GM19372 (cell line): ENCODE data around the gene MAGI3.

Experiments used
- ATAC-seq: cut with Tn5 transposase; IDR thresholded peaks from one replicate; pipeline ENCODE4 v1.9.1; 2021; ENCODE audit warnings: mild to moderate bottlenecking, low read depth, moderate library complexity; ENCODE audit not compliant: unreplicated experiment

Gene MAGI3

DNA sequence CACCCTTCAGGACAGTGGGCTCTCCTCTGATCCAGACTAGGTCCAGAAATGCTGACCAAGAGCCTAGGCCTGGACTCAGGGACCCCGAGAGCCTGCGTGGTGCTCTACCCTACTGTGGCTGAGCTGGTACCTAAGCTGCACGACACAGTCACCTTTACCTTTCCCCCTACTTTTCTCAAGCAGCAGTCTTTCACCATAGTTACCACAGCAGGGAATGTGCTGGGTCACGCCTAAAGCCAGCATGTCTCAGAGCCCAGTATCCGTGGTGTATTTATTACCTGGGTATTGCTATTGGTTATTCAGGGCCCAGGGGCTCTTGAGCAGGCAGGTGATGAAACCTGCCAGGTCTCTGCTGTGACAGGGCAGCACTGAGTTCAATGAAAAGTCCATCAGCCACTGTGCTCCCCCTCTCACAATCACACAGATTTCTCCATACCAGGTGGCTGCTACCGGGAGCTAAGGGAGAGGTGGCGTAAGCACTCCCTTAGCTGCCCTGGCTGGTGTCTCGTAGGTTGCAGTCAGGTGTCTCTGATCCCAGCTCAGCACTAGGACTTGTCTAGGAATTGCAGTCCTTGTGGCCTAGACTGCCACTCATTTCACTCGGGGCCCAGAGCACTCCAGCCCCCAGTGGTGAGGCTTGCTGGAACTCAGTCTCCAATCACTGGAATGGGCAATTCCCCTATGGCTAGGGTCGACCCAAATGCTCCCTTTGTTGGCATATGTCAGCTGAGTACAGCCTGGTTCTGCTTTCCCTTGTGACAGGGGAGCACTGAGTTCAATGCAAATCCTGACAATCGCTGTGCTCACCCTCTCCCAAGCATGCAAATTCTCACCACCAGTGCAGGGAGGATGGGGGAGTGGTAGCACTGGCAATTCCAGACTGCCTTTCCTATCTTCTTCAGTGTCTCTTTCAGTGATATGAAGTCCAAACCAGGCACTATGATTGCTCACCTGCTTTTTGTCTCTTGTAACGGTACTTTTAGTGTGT lies 240.3 kb downstream of the MAGI3 start:
- no peak for ATAC-seq

DNA sequence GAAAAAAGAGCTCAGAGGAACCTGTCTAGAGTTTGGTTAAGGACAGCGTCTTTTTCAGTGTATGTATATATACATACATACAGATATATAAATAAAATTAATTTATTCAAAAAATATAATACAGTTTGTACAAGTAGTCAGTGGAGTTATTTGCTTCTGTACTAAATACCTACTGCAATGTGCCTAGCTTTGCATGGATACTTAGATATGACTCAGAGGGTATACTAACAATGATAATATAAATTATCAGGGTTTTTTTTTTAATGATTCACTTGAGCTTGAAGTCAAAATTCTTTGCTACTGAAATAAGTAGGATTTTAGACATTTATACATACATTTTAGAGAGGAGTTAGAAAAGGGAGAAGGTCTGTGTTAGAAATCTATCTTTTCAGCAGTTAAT lies 251.1 kb downstream of the MAGI3 start:
- no peak for ATAC-seq

- no peak for ATAC-seq
Observed at GRCh38 chr1:113647164-113647563, 256.8 kb downstream of the MAGI3 start.

DNA sequence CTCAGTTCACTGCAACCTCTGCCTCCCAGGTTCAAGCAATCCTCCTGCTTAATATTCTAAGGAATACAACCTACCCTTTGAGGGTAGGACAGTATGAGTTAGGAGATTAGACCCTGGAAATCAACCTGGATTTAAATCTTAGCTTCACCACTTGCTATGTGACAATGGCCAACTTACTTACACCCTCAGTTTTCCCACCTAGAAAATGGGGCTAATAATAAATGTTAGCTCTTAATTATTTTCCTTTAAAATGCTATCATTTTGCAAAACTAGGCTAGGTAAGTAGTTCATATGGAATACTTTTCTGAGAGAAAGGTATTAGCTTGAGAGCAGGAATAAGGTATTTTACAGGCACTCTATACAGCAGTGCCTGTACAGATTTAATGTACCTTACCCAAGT lies 258.2 kb downstream of the MAGI3 start:
- no peak for ATAC-seq

- no peak for ATAC-seq
Observed at GRCh38 chr1:113652771-113653170, 262.5 kb downstream of the MAGI3 start.

DNA sequence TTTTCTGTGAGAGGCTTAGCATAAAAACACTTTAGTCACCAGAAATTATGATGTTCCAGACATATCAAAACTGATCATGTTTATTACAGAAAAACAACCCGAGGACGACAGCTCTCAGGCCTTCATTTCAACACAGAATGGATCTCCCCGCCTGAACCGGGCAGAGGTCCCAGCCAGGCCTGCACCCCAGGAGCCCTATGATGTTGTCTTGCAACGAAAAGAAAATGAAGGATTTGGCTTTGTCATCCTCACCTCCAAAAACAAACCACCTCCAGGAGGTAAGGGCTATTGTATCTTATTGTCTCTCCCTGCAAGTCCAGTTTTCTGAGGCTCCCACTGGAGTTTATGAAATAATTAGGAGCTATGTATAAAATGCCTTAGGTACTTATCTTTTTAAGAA lies 263.4 kb downstream of the MAGI3 start:
- ATAC-seq, result no peak

DNA sequence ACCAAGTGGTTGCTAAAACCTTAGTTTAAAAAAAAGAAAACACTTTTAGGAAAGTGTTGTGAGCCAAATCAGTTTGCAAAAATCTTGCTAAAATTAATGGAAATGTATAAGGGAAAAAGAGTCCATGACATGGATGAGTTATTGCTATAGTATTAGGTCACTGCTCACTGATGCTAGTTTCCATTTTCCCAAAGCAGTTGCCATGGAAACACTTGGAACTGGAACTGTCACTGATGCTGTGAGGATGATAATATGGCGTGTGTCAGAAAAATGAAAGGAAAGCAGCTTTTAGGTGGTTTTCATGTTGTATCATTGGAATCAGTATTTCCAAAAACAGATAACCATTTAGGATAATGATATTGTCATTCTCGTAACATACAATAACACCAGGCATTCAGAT lies 264.6 kb downstream of the MAGI3 start:
- no peak for ATAC-seq

GRCh38 chr1:113657126-113657525 lies 266.8 kb downstream of the MAGI3 start:
- no peak for ATAC-seq

- ATAC-seq, result no peak
Observed at GRCh38 chr1:113657556-113658063, 267.3 kb downstream of the MAGI3 start.

- no peak for ATAC-seq
Observed at GRCh38 chr1:113659035-113659434, 268.7 kb downstream of the MAGI3 start.

GRCh38 chr1:113659556-113659955 lies 269.2 kb downstream of the MAGI3 start:
- ATAC-seq, result no peak

GRCh38 chr1:113660088-113660487 lies 269.8 kb downstream of the MAGI3 start:
- ATAC-seq, result no peak

DNA sequence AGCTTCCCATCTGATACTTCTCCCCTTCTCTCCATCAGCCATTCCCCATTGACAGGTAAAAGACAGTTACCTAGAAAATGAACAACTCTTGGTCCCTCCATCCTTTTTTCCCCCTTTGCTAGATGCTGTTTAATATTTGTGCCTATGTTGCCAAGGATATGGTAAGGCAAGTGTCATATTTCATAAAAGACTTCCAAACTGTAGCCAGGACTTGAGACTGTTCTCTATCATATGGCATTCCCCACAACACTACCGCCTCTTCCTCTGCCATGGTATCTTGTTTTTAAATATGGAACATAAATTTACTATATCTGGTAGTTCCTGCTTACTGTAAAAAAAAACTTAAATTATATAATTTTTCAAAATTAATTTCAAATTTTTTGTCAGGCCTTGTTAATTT lies 271.8 kb downstream of the MAGI3 start:
- ATAC-seq, result no peak

GRCh38 chr1:113663165-113663951 lies 273.0 kb downstream of the MAGI3 start:
- ATAC-seq, result no peak

- no peak for ATAC-seq
Observed at GRCh38 chr1:113665071-113665470, 274.8 kb downstream of the MAGI3 start.

GRCh38 chr1:113666126-113666525 lies 275.8 kb downstream of the MAGI3 start:
- no peak for ATAC-seq

- ATAC-seq, result no peak
Observed at GRCh38 chr1:113669988-113670387, 279.7 kb downstream of the MAGI3 start.

DNA sequence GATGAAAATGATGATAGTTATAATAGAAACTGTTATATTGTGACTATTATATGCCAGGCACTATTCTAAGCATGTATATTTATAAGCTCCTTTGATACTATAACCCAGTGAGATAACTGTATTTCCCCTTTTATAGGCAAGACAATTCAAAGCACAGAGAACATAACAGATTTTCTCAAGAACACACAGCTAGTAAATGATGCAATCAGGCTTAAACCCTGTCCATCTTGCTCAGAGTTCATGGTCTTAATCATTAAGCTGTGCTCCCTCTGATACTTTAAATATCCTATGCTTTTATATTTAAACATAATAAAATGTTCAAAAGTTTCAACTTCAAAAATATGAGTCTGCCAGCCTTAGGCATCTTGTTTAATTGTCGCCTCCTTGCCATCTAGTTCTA lies 280.3 kb downstream of the MAGI3 start:
- ATAC-seq, result no peak

DNA sequence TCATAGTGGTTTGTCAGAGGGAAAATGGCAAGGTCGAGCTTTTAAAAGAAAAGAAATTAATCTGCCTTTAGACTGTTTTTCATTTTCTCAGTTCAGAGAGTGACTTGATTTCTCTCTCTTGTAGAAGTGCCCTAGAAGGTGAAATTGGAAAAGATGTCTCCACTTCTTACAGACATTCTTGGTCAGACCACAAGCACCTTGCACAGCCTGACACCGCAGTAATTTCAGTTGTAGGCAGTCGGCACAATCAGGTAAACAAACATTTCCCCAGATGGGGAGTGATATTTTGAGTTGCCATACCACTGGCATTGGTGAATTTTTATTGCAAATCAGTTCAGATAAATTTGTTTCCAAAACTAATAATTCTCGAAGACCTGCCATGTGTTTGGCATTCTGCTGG lies 282.2 kb downstream of the MAGI3 start:
- ATAC-seq, result no peak

- ATAC-seq, result no peak
Observed at GRCh38 chr1:113674591-113674990, 284.3 kb downstream of the MAGI3 start.

- no peak for ATAC-seq
Observed at GRCh38 chr1:113675302-113675701, 285.0 kb downstream of the MAGI3 start.
